Tibial nerve (tissue), 4 donors: ENCODE results near the gene C20orf96.

Experiments
- EP300 ChIP-seq, 2 donors: sonication (generic); formaldehyde crosslinking; IDR thresholded peaks; one replicate each; pipeline ENCODE4 v1.6.1; 2017; ENCODE audit warnings: antibody characterized with exemption in 2 of 2, mild to moderate bottlenecking in 1 of 2
- POLR2A ChIP-seq, 2 donors: fragments of 450-650 bp; IDR thresholded peaks; one replicate each; pipeline ENCODE4 v1.6.1; 2017; ENCODE audit warnings: antibody characterized with exemption in 2 of 2, mild to moderate bottlenecking in 2 of 2, moderate library complexity in 2 of 2
- TF ChIP-seq, protein P1 (sequence below), 5 experiments: fragments of 200-600 bp in 3 of 5; fragments of 450-650 bp in 2 of 5; sonication (generic) in 3 of 5; IDR thresholded peaks; one replicate each; pipeline ENCODE4 v1.5.1; 2016 to 2019; ENCODE audit warnings: antibody characterized with exemption in 5 of 5, mild to moderate bottlenecking in 3 of 5, moderate library complexity in 2 of 5

DNA sequence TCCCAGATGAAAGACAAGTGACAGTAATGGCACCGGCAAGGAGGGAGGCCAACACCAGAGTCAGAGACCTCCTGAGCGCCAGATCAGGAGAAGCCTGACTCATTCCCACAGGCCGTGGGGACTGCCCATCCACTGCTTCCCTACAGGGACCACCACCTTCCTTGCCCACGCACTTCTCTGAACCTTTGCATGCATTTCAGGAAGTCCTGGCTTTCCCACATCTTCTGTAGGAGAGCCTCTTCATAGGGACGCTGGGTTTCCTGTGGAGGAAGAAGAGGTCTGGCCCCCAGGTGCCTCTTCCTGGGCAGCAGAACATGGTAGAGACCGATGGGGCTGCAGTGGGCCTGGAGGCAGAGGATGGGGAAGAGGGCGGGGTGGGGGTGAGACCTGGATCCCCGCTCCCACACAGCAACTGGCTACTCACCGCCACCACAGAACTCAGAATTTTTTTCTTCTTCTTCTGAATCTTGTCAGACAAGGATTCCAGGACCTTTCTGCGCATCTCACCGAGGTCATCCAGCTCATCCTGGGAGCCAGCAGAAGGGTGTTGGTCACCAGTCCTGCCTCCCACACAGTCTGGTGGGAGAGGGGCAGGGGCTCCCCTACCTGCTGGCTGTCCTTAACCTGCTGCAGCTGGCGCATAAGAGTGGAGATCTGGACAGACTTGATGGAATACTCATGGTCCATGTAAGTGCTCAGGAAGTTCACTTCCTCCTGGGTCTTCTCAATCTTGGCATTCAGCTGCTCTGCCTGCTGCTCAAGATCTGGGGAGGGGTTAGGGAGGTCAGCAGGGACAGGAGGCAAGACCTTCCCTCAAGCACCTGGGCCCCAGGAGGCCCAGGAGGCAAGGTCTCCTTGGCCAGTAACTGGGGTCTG is 13.7 kb downstream of the C20orf96 start:
- TF ChIP-seq, protein P1, sequence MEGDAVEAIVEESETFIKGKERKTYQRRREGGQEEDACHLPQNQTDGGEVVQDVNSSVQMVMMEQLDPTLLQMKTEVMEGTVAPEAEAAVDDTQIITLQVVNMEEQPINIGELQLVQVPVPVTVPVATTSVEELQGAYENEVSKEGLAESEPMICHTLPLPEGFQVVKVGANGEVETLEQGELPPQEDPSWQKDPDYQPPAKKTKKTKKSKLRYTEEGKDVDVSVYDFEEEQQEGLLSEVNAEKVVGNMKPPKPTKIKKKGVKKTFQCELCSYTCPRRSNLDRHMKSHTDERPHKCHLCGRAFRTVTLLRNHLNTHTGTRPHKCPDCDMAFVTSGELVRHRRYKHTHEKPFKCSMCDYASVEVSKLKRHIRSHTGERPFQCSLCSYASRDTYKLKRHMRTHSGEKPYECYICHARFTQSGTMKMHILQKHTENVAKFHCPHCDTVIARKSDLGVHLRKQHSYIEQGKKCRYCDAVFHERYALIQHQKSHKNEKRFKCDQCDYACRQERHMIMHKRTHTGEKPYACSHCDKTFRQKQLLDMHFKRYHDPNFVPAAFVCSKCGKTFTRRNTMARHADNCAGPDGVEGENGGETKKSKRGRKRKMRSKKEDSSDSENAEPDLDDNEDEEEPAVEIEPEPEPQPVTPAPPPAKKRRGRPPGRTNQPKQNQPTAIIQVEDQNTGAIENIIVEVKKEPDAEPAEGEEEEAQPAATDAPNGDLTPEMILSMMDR (IDR thresholded peaks at IDR 0.05), result no peak
- TF ChIP-seq POLR2A (IDR thresholded peaks at IDR 0.05) (no peak), EP300 (IDR thresholded peaks at IDR 0.05) (no peak)
